SK-N-DZ (cell line): Measurements from ENCODE around the gene ITGA8.
"Not testable (repeated sequence)": the region's sequence is repeated elsewhere in the genome, so short reads cannot be mapped to it uniquely, and the experiment has no call there.

Source experiments
- DNase-seq: peaks from one replicate; pipeline ENCODE4 v3.0.0-alpha.2; 2015; ENCODE audit warnings: low spot score

ITGA8 gene

DNA sequence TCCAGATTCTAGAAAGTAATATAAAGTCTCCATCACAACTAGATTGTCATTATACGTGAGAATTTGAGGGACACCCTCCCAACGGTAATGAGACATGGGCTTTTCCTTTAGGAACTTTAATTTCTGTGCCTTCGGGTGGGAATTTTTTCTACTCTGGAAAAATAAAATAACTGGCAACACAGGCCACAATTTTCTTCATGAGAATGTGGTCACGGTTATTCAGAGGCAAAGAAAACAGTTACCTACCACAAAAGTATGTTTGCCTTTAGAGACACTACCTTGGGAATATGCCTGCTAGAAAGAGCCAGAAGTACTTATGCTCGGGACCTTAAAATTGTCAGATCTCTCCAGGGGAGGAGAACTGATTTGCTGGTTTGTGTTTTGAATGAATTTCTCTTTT lies 99.4 kb downstream of the ITGA8 start:
- DNase-seq: no peak

DNA sequence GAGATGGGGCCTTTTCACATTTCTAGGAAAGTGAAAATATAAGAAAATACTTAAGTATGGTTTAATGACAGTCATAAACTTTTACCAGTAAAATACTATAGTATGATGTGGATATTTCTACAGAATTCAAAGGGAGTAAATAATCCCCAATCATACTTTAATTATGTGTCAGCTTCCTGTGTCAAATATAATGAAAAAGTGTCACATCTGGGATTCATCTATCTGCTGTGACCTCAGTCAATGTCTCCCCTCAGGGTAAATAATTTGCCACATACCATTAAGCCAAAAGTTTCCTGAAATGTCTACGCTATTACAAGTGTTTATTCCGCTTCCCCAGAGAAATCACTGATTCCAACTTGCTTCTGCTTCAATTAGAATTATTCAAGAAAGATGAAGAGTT lies 110.5 kb downstream of the ITGA8 start:
- DNase-seq: no peak

- DNase-seq: no peak
Observed at GRCh38 chr10:15606377-15606776, 113.3 kb downstream of the ITGA8 start.

DNA sequence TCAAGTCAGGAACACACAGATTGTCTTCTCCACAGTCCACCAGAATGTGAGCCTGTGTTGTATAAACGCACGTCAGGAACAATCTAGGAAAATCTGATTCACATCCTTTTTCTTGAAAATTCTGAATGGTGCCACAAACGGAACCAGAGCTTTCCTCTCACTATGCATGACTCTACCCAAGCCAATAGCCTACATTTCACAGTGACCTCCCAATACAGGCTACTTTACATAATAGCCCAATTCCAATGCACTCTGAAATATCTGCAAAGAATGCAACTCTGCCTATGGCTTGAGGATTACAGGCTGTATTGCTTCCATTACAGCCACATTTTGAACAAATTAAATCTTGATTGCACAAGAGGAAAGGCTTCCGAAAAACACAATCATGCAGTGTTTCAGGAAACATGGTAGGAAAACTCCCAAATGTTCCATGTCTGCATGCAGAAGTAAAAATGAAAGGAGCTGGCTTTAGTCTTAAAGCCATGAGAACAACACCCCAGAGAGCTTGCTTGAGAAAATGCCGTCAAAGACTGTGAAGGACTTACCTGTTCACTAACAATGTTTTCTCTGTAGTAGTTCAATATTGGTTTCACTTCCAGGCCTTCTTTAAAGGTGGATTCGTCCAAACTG lies 113.9 kb downstream of the ITGA8 start:
- DNase-seq: no peak

GRCh38 chr10:15603446-15604011 lies 116.2 kb downstream of the ITGA8 start:
- no peak for DNase-seq

- no peak for DNase-seq
Observed at GRCh38 chr10:15601819-15602218, 117.9 kb downstream of the ITGA8 start.

DNA sequence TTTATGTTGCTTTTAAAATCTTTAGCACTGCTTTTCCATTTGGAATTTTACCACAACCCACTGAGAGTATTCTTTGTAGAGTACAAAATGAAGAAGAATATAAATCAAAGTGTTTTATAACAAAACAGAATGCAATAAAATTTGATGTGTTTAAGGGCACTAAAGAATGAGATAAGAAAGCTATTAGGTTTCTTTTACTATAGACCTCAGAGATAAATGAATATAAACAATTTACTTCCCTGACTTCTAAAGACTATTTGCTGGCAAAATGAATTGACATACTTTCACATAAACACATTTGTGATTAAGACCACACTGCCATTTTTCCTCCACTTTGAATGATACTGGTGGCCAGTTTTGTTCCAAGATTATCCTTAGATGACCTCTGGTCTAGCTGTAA lies 124.5 kb downstream of the ITGA8 start:
- DNase-seq: no peak

DNA sequence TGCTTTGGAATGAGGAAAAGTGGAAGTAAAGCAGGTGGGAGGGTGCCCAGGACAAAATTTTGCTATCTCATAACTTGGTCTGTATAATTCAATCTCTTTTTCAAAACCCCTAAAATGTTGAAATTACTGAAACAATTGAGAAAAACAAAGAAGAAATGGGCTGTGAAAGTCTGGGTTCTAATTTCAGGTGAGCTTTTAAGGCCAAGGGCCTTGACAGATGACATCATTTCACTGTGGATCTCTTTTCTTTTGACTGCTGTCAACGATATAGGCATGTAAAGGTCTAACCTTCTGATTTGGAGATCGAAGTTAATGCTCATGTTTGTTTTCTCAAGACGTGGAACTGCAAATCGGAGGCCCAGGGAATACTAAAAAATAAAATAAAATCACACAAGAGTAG lies 127.8 kb downstream of the ITGA8 start:
- no peak for DNase-seq

GRCh38 chr10:15591431-15591830 lies 128.3 kb downstream of the ITGA8 start:
- no peak for DNase-seq

GRCh38 chr10:15588635-15589508 lies 130.8 kb downstream of the ITGA8 start:
- no peak for DNase-seq

GRCh38 chr10:15588151-15588550 lies 131.6 kb downstream of the ITGA8 start:
- DNase-seq: no peak

GRCh38 chr10:15587271-15587670 lies 132.5 kb downstream of the ITGA8 start:
- no peak for DNase-seq

DNA sequence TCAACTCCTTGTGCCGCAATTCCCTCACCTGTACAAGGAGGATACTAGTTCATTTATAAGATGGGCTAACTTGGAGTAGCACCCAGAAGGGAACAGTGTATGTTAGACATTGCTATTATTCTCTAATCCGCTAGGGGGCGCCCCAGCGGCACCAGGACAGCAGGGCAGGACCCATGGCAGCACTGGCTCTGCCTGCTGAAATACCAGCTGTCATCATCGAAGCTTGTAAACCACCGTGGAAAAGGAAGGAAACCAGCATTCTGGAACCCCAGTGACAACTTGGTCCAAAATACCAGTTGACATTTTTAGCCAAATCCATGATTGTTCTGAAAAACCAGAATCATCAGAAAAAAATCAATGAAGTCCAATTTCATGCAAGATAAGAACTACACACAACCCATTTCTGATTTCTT lies 134.4 kb downstream of the ITGA8 start:
- DNase-seq: peak; percentile 45

- DNase-seq: not testable (repeated sequence)
Observed at GRCh38 chr10:15582972-15583371, 136.8 kb downstream of the ITGA8 start.

DNA sequence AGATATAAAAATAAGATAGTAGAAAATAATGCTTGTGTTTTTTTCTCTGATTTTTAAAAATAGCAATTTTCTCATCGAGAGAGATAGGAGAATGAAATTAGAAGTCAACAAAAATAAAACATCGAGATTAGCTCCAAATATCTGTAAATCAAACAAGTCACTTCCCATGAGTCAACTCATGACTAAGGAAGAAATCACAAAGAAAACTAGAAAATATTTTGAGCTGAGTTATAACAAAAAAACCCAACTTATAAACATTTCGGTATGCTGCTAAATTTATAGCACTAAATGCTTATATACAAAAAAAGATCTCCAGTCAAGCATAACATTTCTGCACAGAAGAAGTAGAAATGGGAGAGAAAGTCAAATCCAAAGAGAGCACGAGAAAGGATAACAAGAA lies 140.1 kb downstream of the ITGA8 start:
- no peak for DNase-seq

DNA sequence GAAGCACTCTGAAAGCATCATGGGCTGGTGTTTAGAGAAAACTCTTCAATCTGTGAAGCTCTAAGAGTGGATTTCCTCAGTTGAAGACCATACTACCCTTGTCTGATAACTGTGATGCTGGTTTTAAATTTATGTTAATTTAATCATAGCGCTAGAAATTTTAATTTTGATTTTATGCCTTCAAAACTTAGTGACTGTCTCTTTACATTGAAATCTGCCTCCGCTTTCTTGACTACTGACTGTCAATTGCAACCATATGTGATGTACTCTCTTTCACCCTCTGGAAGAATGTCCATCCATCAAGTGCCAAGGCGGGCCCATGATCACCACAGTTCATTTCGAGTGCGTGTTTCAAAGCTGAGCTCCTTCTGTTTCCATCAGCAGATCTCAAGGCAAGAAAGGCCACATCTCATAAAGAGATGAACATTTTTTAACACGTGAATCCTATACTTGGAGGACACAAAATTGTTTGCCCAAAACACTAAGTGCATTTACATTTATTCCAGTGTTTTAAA lies 147.1 kb downstream of the ITGA8 start:
- no peak for DNase-seq

GRCh38 chr10:15571575-15571974 lies 148.1 kb downstream of the ITGA8 start:
- no peak for DNase-seq

DNA sequence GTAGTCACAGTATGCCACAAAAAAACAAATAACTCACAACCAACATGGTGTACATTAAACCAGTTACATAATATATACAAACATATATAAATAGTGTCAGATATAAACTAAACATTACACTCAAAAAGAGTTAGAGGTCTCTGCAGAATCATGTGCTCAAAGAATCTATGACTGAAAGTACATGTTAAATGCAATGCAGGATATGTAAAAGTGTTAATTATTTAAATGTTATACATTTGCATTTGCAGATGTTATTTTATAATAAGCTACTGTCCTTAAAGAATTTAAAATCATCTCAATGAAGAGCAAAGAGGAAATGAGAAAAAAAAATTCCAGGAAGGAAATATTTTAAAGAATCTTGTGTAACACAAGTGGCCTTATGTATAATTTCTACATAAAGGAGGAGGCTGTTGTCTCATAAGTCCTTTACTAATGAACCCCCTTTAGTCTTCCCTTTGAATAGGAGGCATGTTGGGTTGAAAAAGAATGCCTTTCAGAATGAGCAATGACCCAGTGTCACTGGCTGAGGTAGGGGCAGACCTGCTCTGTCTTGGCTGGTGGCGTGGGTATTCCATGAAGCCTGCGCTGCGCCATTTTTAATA lies 148.9 kb downstream of the ITGA8 start:
- no peak for DNase-seq

DNA sequence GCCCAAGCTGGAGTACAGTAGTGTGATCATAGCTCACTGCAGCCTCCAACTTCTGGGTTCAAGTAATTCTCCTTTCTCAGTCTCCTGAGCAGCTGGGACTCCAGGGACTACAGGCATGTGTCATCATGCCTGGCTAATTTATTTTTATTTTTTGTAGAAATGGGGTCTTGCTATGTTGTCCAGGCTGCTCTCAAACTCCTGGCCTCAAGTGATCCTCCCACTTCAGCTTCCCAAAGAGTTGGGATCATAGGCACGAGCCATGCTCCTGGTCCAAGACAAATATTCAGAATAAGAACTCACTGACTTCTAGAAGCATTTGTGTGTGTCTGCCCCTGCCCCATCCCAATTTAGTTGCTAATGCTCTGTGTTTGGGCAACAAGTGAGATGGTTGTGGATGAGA lies 151.8 kb downstream of the ITGA8 start:
- no peak for DNase-seq

DNA sequence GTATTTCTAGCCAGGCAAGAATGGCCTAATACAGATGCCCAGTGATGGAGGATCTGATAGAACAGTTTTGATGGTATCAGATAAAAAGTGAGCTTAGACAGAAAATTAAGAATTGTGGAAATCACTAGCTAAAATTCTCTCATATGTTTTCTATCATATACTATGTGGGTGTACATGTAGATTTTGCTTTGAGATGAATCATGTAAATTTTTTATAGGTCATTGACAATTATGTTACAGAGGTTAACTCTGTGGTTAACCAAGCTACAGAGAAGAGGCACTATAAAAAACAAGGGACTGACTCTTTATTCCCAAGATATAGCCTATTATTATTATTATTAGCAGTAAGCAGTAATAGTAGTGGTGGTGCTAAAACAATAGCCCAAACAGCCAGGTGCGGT lies 156.5 kb downstream of the ITGA8 start:
- DNase-seq: no peak

DNA sequence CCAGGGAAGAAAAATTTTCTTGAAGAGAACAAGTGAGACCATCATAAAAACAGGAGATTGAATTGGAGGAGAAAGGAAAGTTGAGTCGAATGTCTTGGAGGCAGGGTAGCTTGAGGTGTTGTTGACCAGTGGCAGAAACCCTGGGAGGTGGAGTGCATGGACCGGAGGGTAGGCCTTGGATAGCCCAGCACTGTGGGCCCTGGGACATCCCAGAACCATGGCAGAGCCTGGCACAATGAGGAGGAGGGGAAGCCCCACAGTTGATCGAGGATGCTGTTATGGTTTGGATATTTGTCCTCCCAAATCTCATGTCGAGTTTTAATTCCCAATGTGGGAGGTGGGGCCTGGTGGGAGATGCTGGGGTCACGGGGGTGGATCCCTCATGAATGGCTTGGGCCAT lies 157.1 kb downstream of the ITGA8 start:
- no peak for DNase-seq

DNA sequence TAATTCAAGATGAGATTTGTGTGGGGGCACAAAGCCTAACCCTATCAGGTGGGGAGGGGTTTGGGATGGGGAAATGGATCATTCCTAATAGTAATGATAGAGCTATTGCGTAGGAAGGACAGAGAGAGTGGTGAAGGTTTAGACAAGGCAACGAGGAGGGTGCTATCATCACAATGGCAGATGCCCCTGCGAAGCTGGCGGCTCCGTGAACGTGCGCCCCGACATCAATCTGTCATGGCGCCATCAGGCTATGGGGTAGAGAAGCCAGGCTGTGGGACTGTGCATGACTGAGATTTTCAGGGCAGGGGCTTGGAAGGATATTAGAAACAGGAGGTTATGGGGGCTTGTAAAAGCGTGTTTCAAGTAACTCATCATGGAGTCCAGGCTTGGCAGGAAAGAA lies 157.6 kb downstream of the ITGA8 start:
- DNase-seq: no peak
